ENCODE data around the gene HSH2D. TPM values are rescaled to one million over a fixed set of nuclear protein-coding genes. Genes with fewer than 3 reads are reported as not detected.

The HSH2D gene
- total and polyA plus RNA-seq, 2 of the 13 experiments (the other 11 are each of a cell fraction or from before 2014, with no cell fraction given): 0.69 to 3.2 TPM

DNA sequence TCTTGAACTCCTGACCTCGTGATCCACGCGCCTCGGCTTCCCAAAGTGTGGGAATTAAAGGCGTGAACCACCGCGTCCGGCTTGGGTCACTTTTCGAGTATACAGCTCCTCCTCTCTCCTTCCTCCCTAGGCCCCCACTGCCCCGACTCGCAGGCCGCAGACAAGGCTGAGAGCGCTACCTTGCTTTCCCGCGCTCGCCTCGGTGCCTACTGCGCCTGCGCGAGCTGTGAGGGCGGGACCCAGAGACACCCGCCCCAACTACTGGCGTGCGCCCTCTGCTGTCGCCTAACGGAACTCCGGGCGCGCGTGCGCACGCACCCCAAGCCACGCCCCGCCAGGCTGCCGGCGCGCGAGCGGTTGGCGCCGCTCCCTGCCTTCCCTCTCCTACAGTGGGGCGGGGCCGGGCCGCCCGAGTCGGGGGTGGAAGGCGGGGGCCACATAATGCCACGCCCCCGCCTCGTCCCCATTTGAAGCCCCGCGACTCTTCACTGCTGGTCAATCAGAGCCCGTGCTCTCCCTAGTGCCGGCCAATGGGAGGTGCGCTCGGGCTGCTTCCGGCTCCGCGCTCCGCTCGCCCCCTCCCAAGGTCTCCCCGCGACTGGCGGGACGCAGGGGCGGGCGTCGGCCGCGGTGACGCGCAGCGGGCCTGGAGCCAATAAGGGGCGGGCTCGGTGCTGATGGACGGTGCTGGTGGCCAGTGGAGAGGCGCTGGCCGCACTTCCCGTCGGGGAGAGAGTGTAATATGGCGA, 32.2 kb upstream of the HSH2D start, which contains the start of gene RAB8A (continued):
- TF ChIP-seq, protein P1, sequence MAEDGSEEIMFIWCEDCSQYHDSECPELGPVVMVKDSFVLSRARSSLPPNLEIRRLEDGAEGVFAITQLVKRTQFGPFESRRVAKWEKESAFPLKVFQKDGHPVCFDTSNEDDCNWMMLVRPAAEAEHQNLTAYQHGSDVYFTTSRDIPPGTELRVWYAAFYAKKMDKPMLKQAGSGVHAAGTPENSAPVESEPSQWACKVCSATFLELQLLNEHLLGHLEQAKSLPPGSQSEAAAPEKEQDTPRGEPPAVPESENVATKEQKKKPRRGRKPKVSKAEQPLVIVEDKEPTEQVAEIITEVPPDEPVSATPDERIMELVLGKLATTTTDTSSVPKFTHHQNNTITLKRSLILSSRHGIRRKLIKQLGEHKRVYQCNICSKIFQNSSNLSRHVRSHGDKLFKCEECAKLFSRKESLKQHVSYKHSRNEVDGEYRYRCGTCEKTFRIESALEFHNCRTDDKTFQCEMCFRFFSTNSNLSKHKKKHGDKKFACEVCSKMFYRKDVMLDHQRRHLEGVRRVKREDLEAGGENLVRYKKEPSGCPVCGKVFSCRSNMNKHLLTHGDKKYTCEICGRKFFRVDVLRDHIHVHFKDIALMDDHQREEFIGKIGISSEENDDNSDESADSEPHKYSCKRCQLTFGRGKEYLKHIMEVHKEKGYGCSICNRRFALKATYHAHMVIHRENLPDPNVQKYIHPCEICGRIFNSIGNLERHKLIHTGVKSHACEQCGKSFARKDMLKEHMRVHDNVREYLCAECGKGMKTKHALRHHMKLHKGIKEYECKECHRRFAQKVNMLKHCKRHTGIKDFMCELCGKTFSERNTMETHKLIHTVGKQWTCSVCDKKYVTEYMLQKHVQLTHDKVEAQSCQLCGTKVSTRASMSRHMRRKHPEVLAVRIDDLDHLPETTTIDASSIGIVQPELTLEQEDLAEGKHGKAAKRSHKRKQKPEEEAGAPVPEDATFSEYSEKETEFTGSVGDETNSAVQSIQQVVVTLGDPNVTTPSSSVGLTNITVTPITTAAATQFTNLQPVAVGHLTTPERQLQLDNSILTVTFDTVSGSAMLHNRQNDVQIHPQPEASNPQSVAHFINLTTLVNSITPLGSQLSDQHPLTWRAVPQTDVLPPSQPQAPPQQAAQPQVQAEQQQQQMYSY (CRISPR knock-in tag; IDR thresholded peaks at IDR 0.05): peak; percentile 49; the same call in 1 of the 2 replicates
- TF ChIP-seq ZNF619 (CRISPR knock-in tag; IDR thresholded peaks at IDR 0.05) (no peak; the same call in 1 of the 2 replicates), ZNF605 (CRISPR knock-in tag; IDR thresholded peaks at IDR 0.05) (peak; percentile 40; the same call in 1 of the 2 replicates), KDM6A (CRISPR knock-in tag; IDR thresholded peaks at IDR 0.05; ENCODE audit: low read depth) (no peak), ZNF562 (CRISPR knock-in tag; IDR thresholded peaks at IDR 0.05; ENCODE audit: borderline replicate concordance) (no peak), STAT5B (CRISPR knock-in tag; IDR thresholded peaks at IDR 0.05) (no peak), SALL2 (CRISPR knock-in tag; IDR thresholded peaks at IDR 0.05) (no peak), KAT7 (CRISPR knock-in tag; IDR thresholded peaks at IDR 0.05; ENCODE audit: borderline replicate concordance) (no peak), TMF1 (CRISPR knock-in tag; IDR thresholded peaks at IDR 0.05; ENCODE audit: low read depth) (peak; percentile 94), SALL1 (CRISPR knock-in tag; IDR thresholded peaks at IDR 0.05) (peak; percentile 73), KDM1A (CRISPR knock-in tag; IDR thresholded peaks at IDR 0.05) (no peak), RAD21 (CRISPR knock-in tag; IDR thresholded peaks at IDR 0.05) (peak; percentile 97), ZNF883 (CRISPR knock-in tag; IDR thresholded peaks at IDR 0.05; ENCODE audit: not compliant biosample characterization) (no peak), HOXA7 (CRISPR knock-in tag; IDR thresholded peaks at IDR 0.05) (no peak), NCOR1 (IDR thresholded peaks at IDR 0.05; ENCODE audit: borderline replicate concordance, low read length) (no peak; the same call in 1 of the 2 replicates), PHF5A (CRISPR knock-in tag; IDR thresholded peaks at IDR 0.05; ENCODE audit: low read depth, unreplicated experiment) (peak; percentile 40), CC2D1A (CRISPR knock-in tag; IDR thresholded peaks at IDR 0.05) (no peak)
- TF ChIP-seq, protein P2, sequence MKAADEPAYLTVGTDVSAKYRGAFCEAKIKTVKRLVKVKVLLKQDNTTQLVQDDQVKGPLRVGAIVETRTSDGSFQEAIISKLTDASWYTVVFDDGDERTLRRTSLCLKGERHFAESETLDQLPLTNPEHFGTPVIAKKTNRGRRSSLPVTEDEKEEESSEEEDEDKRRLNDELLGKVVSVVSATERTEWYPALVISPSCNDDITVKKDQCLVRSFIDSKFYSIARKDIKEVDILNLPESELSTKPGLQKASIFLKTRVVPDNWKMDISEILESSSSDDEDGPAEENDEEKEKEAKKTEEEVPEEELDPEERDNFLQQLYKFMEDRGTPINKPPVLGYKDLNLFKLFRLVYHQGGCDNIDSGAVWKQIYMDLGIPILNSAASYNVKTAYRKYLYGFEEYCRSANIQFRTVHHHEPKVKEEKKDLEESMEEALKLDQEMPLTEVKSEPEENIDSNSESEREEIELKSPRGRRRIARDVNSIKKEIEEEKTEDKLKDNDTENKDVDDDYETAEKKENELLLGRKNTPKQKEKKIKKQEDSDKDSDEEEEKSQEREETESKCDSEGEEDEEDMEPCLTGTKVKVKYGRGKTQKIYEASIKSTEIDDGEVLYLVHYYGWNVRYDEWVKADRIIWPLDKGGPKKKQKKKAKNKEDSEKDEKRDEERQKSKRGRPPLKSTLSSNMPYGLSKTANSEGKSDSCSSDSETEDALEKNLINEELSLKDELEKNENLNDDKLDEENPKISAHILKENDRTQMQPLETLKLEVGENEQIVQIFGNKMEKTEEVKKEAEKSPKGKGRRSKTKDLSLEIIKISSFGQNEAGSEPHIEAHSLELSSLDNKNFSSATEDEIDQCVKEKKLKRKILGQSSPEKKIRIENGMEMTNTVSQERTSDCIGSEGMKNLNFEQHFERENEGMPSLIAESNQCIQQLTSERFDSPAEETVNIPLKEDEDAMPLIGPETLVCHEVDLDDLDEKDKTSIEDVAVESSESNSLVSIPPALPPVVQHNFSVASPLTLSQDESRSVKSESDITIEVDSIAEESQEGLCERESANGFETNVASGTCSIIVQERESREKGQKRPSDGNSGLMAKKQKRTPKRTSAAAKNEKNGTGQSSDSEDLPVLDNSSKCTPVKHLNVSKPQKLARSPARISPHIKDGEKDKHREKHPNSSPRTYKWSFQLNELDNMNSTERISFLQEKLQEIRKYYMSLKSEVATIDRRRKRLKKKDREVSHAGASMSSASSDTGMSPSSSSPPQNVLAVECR (CRISPR knock-in tag; IDR thresholded peaks at IDR 0.05; ENCODE audit: borderline replicate concordance): peak; percentile 90; the same call in 1 of the 2 replicates
- TF ChIP-seq, protein P3, sequence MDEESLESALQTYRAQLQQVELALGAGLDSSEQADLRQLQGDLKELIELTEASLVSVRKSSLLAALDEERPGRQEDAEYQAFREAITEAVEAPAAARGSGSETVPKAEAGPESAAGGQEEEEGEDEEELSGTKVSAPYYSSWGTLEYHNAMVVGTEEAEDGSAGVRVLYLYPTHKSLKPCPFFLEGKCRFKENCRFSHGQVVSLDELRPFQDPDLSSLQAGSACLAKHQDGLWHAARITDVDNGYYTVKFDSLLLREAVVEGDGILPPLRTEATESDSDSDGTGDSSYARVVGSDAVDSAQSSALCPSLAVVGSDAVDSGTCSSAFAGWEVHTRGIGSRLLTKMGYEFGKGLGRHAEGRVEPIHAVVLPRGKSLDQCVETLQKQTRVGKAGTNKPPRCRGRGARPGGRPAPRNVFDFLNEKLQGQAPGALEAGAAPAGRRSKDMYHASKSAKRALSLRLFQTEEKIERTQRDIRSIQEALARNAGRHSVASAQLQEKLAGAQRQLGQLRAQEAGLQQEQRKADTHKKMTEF (CRISPR knock-in tag; IDR thresholded peaks at IDR 0.05): peak; percentile 87
- TF ChIP-seq, protein P4, sequence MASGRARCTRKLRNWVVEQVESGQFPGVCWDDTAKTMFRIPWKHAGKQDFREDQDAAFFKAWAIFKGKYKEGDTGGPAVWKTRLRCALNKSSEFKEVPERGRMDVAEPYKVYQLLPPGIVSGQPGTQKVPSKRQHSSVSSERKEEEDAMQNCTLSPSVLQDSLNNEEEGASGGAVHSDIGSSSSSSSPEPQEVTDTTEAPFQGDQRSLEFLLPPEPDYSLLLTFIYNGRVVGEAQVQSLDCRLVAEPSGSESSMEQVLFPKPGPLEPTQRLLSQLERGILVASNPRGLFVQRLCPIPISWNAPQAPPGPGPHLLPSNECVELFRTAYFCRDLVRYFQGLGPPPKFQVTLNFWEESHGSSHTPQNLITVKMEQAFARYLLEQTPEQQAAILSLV (CRISPR knock-in tag; IDR thresholded peaks at IDR 0.05; ENCODE audit: borderline replicate concordance): peak; percentile 83
